ENCODE data around the gene FBXO45. TPM values are rescaled to one million over a fixed set of nuclear protein-coding genes. Genes with fewer than 3 reads are reported as not detected.

FBXO45 gene
- total and polyA plus RNA-seq, 9 of the 15 experiments (the other 6 are each of a cell fraction or from before 2014, with no cell fraction given): 15.2 to 52.8 (median 37.0) TPM

GRCh38 chr3:196620684-196621083 lies 52.2 kb downstream of the FBXO45 start:
- Histone ChIP-seq H3K4me3 (no peak overlapping the region), H3K9ac (ENCODE audit: insufficient read depth in 1 of 2, low read depth in 2 of 2, low read length in 2 of 2) (no peak overlapping the region), H3K9me3 (replicated peaks; ENCODE audit: control insufficient read depth, insufficient read depth, low read depth, low read length) (no peaks in the 10 kb centered on the region), H3K27me3 (ENCODE audit: control insufficient read depth in 2 of 2, insufficient read depth in 2 of 2, low read length in 2 of 2) (no peaks in the 10 kb centered on the region), H3K27ac (ENCODE audit: extremely low read depth, low read depth, low read length) (no peak overlapping the region), H3K4me1 (replicated peaks in 1 of 2; ENCODE audit: control insufficient read depth in 2 of 2, insufficient read depth in 2 of 2, low read length in 2 of 2) (peaks cover 7 to 19% of the 10 kb centered on the region in 2 experiments; a peak in 4 of 5 replicates), H3K9me1 (ENCODE audit: control insufficient read depth, insufficient read depth, low read length) (no peaks in the 10 kb centered on the region), H3K79me2 (ENCODE audit: control insufficient read depth, insufficient read depth, low read length) (no peaks in the 10 kb centered on the region), H2AFZ (ENCODE audit: low read depth, low read length) (peak overlapping the region; percentile 51; the same call in 1 of the 2 replicates), H3K36me3 (ENCODE audit: control insufficient read depth, insufficient read depth, low read length) (no peaks in the 10 kb centered on the region), H3K4me2 (ENCODE audit: insufficient read depth, low read length) (no peak overlapping the region), H4K20me1 (replicated peaks; ENCODE audit: control insufficient read depth, insufficient read depth, low read length) (no peaks in the 10 kb centered on the region)
- no TSS peak for BruUV-seq (replicated peaks)
- WGBS (ENCODE audit: insufficient coverage, low coverage, missing lambda C conversion rate): 56% methylated on average over 2 of the region's 2 CpGs
- TF ChIP-seq FOXK2 (conservative IDR thresholded peaks at IDR 0.05 in 1 of 2, IDR thresholded peaks at IDR 0.05 in 1 of 2; ENCODE audit: low read depth in 2 of 2): no peak
- no peak for TF ChIP-seq PRMT5 (CRISPR knock-in tag; IDR thresholded peaks at IDR 0.05)
- no peak for TF ChIP-seq ZNF507 (tag; conservative IDR thresholded peaks at IDR 0.05)
- TF ChIP-seq MNT (conservative IDR thresholded peaks at IDR 0.05): no peak
- ChIA-PET POLR2A (interaction anchor here (0.5 to 0.8 kb wide), 2 partner anchors 10 to 65 kb away, joined by 3 read pairs; no protein-coding TSS in a partner anchor), CTCF (ENCODE audit: low intra/inter-chr PET ratio) (no interaction called here)
- DNase-seq (ENCODE audit: extremely low read depth in 1 of 4, low spot score in 3 of 4): no peak
- ATAC-seq: no peak
- in situ Hi-C loops (cut with MboI): no loop called here
- FAIRE-seq: no peak
- intact Hi-C loops (cut with micrococcal nuclease): no loop called here

GRCh38 chr3:196621611-196622010 lies 53.2 kb downstream of the FBXO45 start:
- no peak for DNase-seq (ENCODE audit: extremely low read depth in 1 of 4, low spot score in 3 of 4)
- H3K9me1 ChIP-seq (ENCODE audit: control insufficient read depth, insufficient read depth, low read length): no peaks in the 10 kb centered on the region
- POLR2A ChIA-PET: interaction anchor here (1.0 kb wide), 1 partner anchor 18 kb away, joined by 6 read pairs; the partner anchor contains the start of gene NRROS
- H3K9ac ChIP-seq (ENCODE audit: insufficient read depth in 1 of 2, low read depth in 2 of 2, low read length in 2 of 2): no peak overlapping the region
- H3K4me3 ChIP-seq: no peak overlapping the region
- in situ Hi-C loops (cut with MboI) (no loop called here), intact Hi-C loops (cut with micrococcal nuclease) (no loop called here)
- FAIRE-seq: no peak
- no TSS peak for BruUV-seq (replicated peaks)
- H3K27ac ChIP-seq (ENCODE audit: extremely low read depth, low read depth, low read length): no peak overlapping the region
- 74% methylated on average over 10 of the region's 10 CpGs for WGBS (ENCODE audit: insufficient coverage, low coverage, missing lambda C conversion rate)
- H3K4me2 ChIP-seq (ENCODE audit: insufficient read depth, low read length): no peak overlapping the region
- no peaks in the 10 kb centered on the region for H4K20me1 ChIP-seq (replicated peaks; ENCODE audit: control insufficient read depth, insufficient read depth, low read length)
- no peaks in the 10 kb centered on the region for H3K27me3 ChIP-seq (ENCODE audit: control insufficient read depth in 2 of 2, insufficient read depth in 2 of 2, low read length in 2 of 2)
- H3K36me3 ChIP-seq (ENCODE audit: control insufficient read depth, insufficient read depth, low read length): no peaks in the 10 kb centered on the region
- no peak for ATAC-seq
- no peak overlapping the region for H2AFZ ChIP-seq (ENCODE audit: low read depth, low read length)
- CTCF ChIA-PET (ENCODE audit: low intra/inter-chr PET ratio): no interaction called here
- peaks cover 7 to 19% of the 10 kb centered on the region in 2 experiments; a peak in 4 of 5 replicates for H3K4me1 ChIP-seq (replicated peaks in 1 of 2; ENCODE audit: control insufficient read depth in 2 of 2, insufficient read depth in 2 of 2, low read length in 2 of 2)
- H3K9me3 ChIP-seq (replicated peaks; ENCODE audit: control insufficient read depth, insufficient read depth, low read depth, low read length): no peaks in the 10 kb centered on the region
- no peaks in the 10 kb centered on the region for H3K79me2 ChIP-seq (ENCODE audit: control insufficient read depth, insufficient read depth, low read length)
- no peak for TF ChIP-seq SRF (CRISPR knock-in tag; IDR thresholded peaks at IDR 0.05)
- no peak for TF ChIP-seq ZFP30 (CRISPR knock-in tag; IDR thresholded peaks at IDR 0.05; ENCODE audit: borderline replicate concordance)
- no peak for TF ChIP-seq MXI1 (IDR thresholded peaks at IDR 0.05; ENCODE audit: low read depth, low read length)
- TF ChIP-seq HOXB6 (CRISPR knock-in tag; IDR thresholded peaks at IDR 0.05; ENCODE audit: borderline replicate concordance): no peak
- TF ChIP-seq NCOA2 (IDR thresholded peaks at IDR 0.05; ENCODE audit: partially characterized antibody in 2 of 2): no peak
- TF ChIP-seq MED1 (CRISPR knock-in tag; IDR thresholded peaks at IDR 0.05; ENCODE audit: borderline replicate concordance): no peak
- no peak for TF ChIP-seq NR1H2 (CRISPR knock-in tag; IDR thresholded peaks at IDR 0.05)
